ENCODE results near the gene B3GLCT.

Gene B3GLCT

GRCh38 chr13:31223640-31224039 is 23.9 kb downstream of the B3GLCT start:
- no peak for DNase-seq (ENCODE audit: low read depth)

- DNase-seq (ENCODE audit: low read depth): no peak
Measured at GRCh38 chr13:31224174-31224669, 24.4 kb downstream of the B3GLCT start.

- no peak for DNase-seq (ENCODE audit: low read depth)
Measured at GRCh38 chr13:31224963-31225559, 25.3 kb downstream of the B3GLCT start.

GRCh38 chr13:31225998-31226675 is 26.4 kb downstream of the B3GLCT start:
- DNase-seq (ENCODE audit: low read depth): no peak

- DNase-seq (ENCODE audit: low read depth): no peak
Measured at GRCh38 chr13:31227063-31227462, 27.3 kb downstream of the B3GLCT start.

GRCh38 chr13:31227870-31228269 is 28.1 kb downstream of the B3GLCT start:
- no peak for DNase-seq (ENCODE audit: low read depth)

- DNase-seq (ENCODE audit: low read depth): no peak
Measured at GRCh38 chr13:31234729-31235128, 35.0 kb downstream of the B3GLCT start.

GRCh38 chr13:31236211-31236786 is 36.5 kb downstream of the B3GLCT start:
- no peak for DNase-seq (ENCODE audit: low read depth)

- no peak for DNase-seq (ENCODE audit: low read depth)
Measured at GRCh38 chr13:31240921-31241320, 41.1 kb downstream of the B3GLCT start.

- DNase-seq (ENCODE audit: low read depth): no peak
Measured at GRCh38 chr13:31242367-31242766, 42.6 kb downstream of the B3GLCT start.

GRCh38 chr13:31242916-31243315 is 43.1 kb downstream of the B3GLCT start:
- no peak for DNase-seq (ENCODE audit: low read depth)

- no peak for DNase-seq (ENCODE audit: low read depth)
Measured at GRCh38 chr13:31245598-31246373, 46.0 kb downstream of the B3GLCT start.

- no peak for DNase-seq (ENCODE audit: low read depth)
Measured at GRCh38 chr13:31246918-31247317, 47.1 kb downstream of the B3GLCT start.

- no peak for DNase-seq (ENCODE audit: low read depth)
Measured at GRCh38 chr13:31248361-31248760, 48.6 kb downstream of the B3GLCT start.

- DNase-seq (ENCODE audit: low read depth): no peak
Measured at GRCh38 chr13:31248965-31249539, 49.3 kb downstream of the B3GLCT start.

GRCh38 chr13:31250435-31250834 is 50.7 kb downstream of the B3GLCT start:
- DNase-seq (ENCODE audit: low read depth): no peak

GRCh38 chr13:31261241-31261640 is 61.5 kb downstream of the B3GLCT start:
- DNase-seq (ENCODE audit: low read depth): no peak

GRCh38 chr13:31263346-31263745 is 63.6 kb downstream of the B3GLCT start:
- DNase-seq (ENCODE audit: low read depth): no peak

- DNase-seq (ENCODE audit: low read depth): no peak
Measured at GRCh38 chr13:31264151-31264550, 64.4 kb downstream of the B3GLCT start.

GRCh38 chr13:31267126-31267784 is 67.5 kb downstream of the B3GLCT start:
- DNase-seq (ENCODE audit: low read depth): no peak

GRCh38 chr13:31274390-31274789 is 74.6 kb downstream of the B3GLCT start:
- DNase-seq (ENCODE audit: low read depth): no peak

- DNase-seq (ENCODE audit: low read depth): no peak
Measured at GRCh38 chr13:31276421-31276820, 76.6 kb downstream of the B3GLCT start.

All from stimulated activated CD8-positive, alpha-beta memory T cell treated with anti-CD3 and anti-CD28 coated beads, Interleukin-7, amount 100 ng/mL, for 24 hours (primary cell).